ENCODE results near the gene CXXC5.

CXXC5 gene

GRCh38 chr5:139696894-139697658 lies 48.9 kb downstream of the CXXC5 start:
- peak; percentile 61 for DNase-seq (ENCODE audit: extremely low spot score)

GRCh38 chr5:139698490-139699146 lies 50.5 kb downstream of the CXXC5 start:
- ChIA-PET POLR2A (no interaction called here), CTCF (interaction anchor here (1.1 to 5.2 kb wide), 5 partner anchors 8 to 67 kb away, joined by 3 to 38 read pairs (median 5); no protein-coding TSS in a partner anchor)
- no peak for TF ChIP-seq CTCF (IDR thresholded peaks at IDR 0.05; ENCODE audit: control extremely low read depth, extremely low read depth, low read depth, missing control alignments)
- DNase-seq (ENCODE audit: extremely low spot score) = no peak

More at GRCh38 chr5:139696894-139697658, 48.9 kb downstream of the CXXC5 start:
- ChIA-PET CTCF (interaction anchor here (0.7 to 17.8 kb wide), 3 partner anchors 11 to 61 kb away, joined by 3 to 288 read pairs (median 4); no protein-coding TSS in a partner anchor), POLR2A (no interaction called here)
- no peak for TF ChIP-seq CTCF (IDR thresholded peaks at IDR 0.05; ENCODE audit: control extremely low read depth, extremely low read depth, low read depth, missing control alignments)

- TF ChIP-seq CTCF (IDR thresholded peaks at IDR 0.05; ENCODE audit: control extremely low read depth, extremely low read depth, low read depth, missing control alignments) = no peak
- no peak for DNase-seq (ENCODE audit: extremely low spot score)
- CTCF ChIA-PET = interaction anchor here (0.6 to 5.2 kb wide), 6 partner anchors 9 to 88 kb away, joined by 3 to 38 read pairs (median 4); no protein-coding TSS in a partner anchor
- POLR2A ChIA-PET = interaction anchor here (0.6 kb wide), 1 partner anchor 48 kb away, joined by 4 read pairs; no protein-coding TSS in a partner anchor
These were observed 51.2 kb downstream of the CXXC5 start for GRCh38 chr5:139699351-139699750.

GRCh38 chr5:139700711-139701055 lies 52.5 kb downstream of the CXXC5 start:
- ChIA-PET POLR2A (interaction anchor here (0.6 kb wide), 1 partner anchor 12 kb away, joined by 3 read pairs; no protein-coding TSS in a partner anchor), CTCF (interaction anchor here (0.9 to 5.2 kb wide), 7 partner anchors 9 to 75 kb away, joined by 3 to 38 read pairs (median 4); no protein-coding TSS in a partner anchor)
- no peak for DNase-seq (ENCODE audit: extremely low spot score)
- TF ChIP-seq CTCF (IDR thresholded peaks at IDR 0.05; ENCODE audit: control extremely low read depth, extremely low read depth, low read depth, missing control alignments) = no peak

- ChIA-PET CTCF (interaction anchor here (0.9 to 5.2 kb wide), 7 partner anchors 9 to 74 kb away, joined by 3 to 38 read pairs (median 4); no protein-coding TSS in a partner anchor), POLR2A (interaction anchor here (0.6 kb wide), 1 partner anchor 12 kb away, joined by 3 read pairs; no protein-coding TSS in a partner anchor)
- DNase-seq (ENCODE audit: extremely low spot score) = no peak
- TF ChIP-seq CTCF (IDR thresholded peaks at IDR 0.05; ENCODE audit: control extremely low read depth, extremely low read depth, low read depth, missing control alignments) = no peak
These were observed 53.0 kb downstream of the CXXC5 start for GRCh38 chr5:139701056-139701741.

- POLR2A ChIA-PET = no interaction called here
- no peak for DNase-seq (ENCODE audit: extremely low spot score)
- CTCF ChIA-PET = interaction anchor here (1.3 to 5.2 kb wide), 2 partner anchors 12 to 50 kb away, joined by 4 to 38 read pairs; no protein-coding TSS in a partner anchor
- no peak for TF ChIP-seq CTCF (IDR thresholded peaks at IDR 0.05; ENCODE audit: control extremely low read depth, extremely low read depth, low read depth, missing control alignments)
These were observed 54.4 kb downstream of the CXXC5 start for GRCh38 chr5:139702548-139702947.

All from GM10248 (cell line).